DND-41 (cell line): ENCODE data around the gene HTR3B.

Experiments used
- CTCF ChIP-seq: IDR thresholded peaks from 2 replicates; pipeline ENCODE4 v1.5.1; 2012; ENCODE audit warnings: borderline replicate concordance, low read length, moderate library complexity, mild to moderate bottlenecking; ENCODE audit not compliant: poor library complexity, severe bottlenecking; ENCODE audit errors: extremely low read depth
- EZH2 ChIP-seq: IDR thresholded peaks from 3 replicates; pipeline ENCODE4 v1.6.1; 2012; ENCODE audit warnings: borderline replicate concordance, low read depth, mild to moderate bottlenecking, moderate library complexity, low read length, inconsistent platforms; ENCODE audit not compliant: severe bottlenecking

DNA sequence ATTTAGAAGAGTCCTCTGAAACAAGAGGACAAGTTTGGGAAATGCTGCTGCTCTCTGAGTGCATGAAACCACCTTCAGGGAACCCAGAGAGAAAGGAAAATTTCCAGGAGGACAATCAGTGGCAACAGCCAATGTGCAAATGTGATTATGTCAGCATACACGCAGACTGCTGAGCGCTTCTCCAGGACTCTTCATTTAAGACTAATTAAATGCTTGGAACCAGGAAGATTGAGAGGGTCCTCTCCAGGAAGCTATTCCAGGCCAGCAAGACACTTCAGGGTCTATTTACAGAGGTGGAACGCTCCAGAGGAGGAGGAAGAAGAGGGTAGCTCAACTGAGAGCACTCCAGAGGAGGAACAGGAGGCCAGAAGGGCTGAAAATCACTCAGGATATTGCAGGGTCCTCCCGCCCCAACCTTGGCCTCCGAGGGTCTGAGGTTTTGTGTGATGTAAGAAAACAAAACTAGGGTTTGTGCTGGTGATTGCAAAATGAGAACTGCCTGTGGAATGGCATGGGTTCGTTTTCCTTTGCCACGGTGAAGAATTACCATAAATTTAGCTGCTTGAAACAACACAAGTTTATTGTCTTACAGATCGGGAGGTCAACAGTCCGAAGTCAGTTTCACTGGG is 56.2 kb downstream of the HTR3B start:
- TF ChIP-seq EZH2 (no peak), CTCF (no peak)
